ENCODE results near the gene SNX20.
A peak's percentile ranks its signal among the peaks of the same experiment; 100 is the strongest.

Gene SNX20

GRCh38 chr16:50653633-50654519 is 27.2 kb downstream of the SNX20 start:
- DNase-seq: no peak

- no peak for DNase-seq
Observed at GRCh38 chr16:50652836-50653425, 28.2 kb downstream of the SNX20 start.

GRCh38 chr16:50651835-50652438 is 29.2 kb downstream of the SNX20 start:
- no peak for DNase-seq

- no peak for DNase-seq
Observed at GRCh38 chr16:50646345-50646744, 34.8 kb downstream of the SNX20 start.

GRCh38 chr16:50645563-50646220 is 35.4 kb downstream of the SNX20 start:
- no peak for DNase-seq

GRCh38 chr16:50644729-50645128 is 36.4 kb downstream of the SNX20 start:
- peak; percentile 38 for DNase-seq

- DNase-seq: no peak
Observed at GRCh38 chr16:50644245-50644644, 36.9 kb downstream of the SNX20 start.

- no peak for DNase-seq
Observed at GRCh38 chr16:50643192-50643591, 37.9 kb downstream of the SNX20 start.

- DNase-seq: no peak
Observed at GRCh38 chr16:50642349-50642748, 38.8 kb downstream of the SNX20 start.

- DNase-seq: no peak
Observed at GRCh38 chr16:50641818-50642187, 39.3 kb downstream of the SNX20 start.

- no peak for DNase-seq
Observed at GRCh38 chr16:50640919-50641817, 39.9 kb downstream of the SNX20 start.

- no peak for DNase-seq
Observed at GRCh38 chr16:50640391-50640790, 40.7 kb downstream of the SNX20 start.

GRCh38 chr16:50638816-50639670 is 42.1 kb downstream of the SNX20 start:
- DNase-seq: no peak

- no peak for DNase-seq
Observed at GRCh38 chr16:50637716-50638602, 43.2 kb downstream of the SNX20 start.

GRCh38 chr16:50636753-50637374 is 44.2 kb downstream of the SNX20 start:
- no peak for DNase-seq

- DNase-seq: peak; percentile 12
Observed at GRCh38 chr16:50635505-50636392, 45.4 kb downstream of the SNX20 start.

GRCh38 chr16:50634947-50635346 is 46.2 kb downstream of the SNX20 start:
- DNase-seq: no peak

GRCh38 chr16:50634090-50634489 is 47.0 kb downstream of the SNX20 start:
- no peak for DNase-seq
